Tibial artery (tissue), 4 donors: ENCODE data around the gene CD226.

Experiments used
- DNase-seq, 2 donors: peaks; one replicate each; pipeline ENCODE4 v3.0.0-alpha.2; 2019
- H3K27ac ChIP-seq, 2 donors: fragments of 200-600 bp; sonication (generic) in 1 of 2; 1 replicate in 1 of 2; 2 replicates in 1 of 2; pipeline ENCODE4 v1.5.1; 2018 to 2019; ENCODE audit warnings: mild to moderate bottlenecking in 1 of 2
- H3K27me3 ChIP-seq, 2 donors: fragments of 200-600 bp; sonication (generic) in 1 of 2; one replicate each; pipeline versions ENCODE4 v1.5.1 to v1.6.0; 2016 to 2019
- H3K36me3 ChIP-seq, 3 donors: fragments of 200-600 bp; sonication (generic) in 2 of 3; one replicate each; pipeline ENCODE4 v1.5.1; 2016 to 2019; ENCODE audit warnings: mild to moderate bottlenecking in 2 of 3
- H3K4me1 ChIP-seq, 4 donors: fragments of 200-600 bp; sonication (generic) in 2 of 4; 1 replicate in 3 of 4; 2 replicates in 1 of 4; pipeline ENCODE4 v1.5.1; 2016 to 2019
- H3K4me3 ChIP-seq, 2 donors: fragments of 200-600 bp; sonication (generic) in 1 of 2; 1 replicate in 1 of 2; 2 replicates in 1 of 2; pipeline ENCODE4 v1.5.1; 2018 to 2019; ENCODE audit warnings: mild to moderate bottlenecking in 2 of 2
- H3K9me3 ChIP-seq, 3 donors: fragments of 200-600 bp; sonication (generic) in 1 of 3; one replicate each; pipeline ENCODE4 v1.5.1; 2016 to 2019
- CTCF ChIP-seq, 2 experiments: fragments of 200-600 bp in 1 of 2; fragments of 450-650 bp in 1 of 2; IDR thresholded peaks; one replicate each; pipeline ENCODE4 v1.5.1; 2017 to 2019; ENCODE audit warnings: antibody characterized with exemption in 2 of 2, mild to moderate bottlenecking in 1 of 2, moderate library complexity in 1 of 2
- intact Hi-C: fragments of 100-400 bp; cut with DNase I; formaldehyde crosslinking; loops from one replicate; pipeline ENCODE4 v1.15.0; 2023; ENCODE audit warnings: low total_unique reads

The CD226 gene

GRCh38 chr18:69817335-69817940 is 130.2 kb downstream of the CD226 start:
- DNase-seq = no peak
- H3K4me1 ChIP-seq = no peaks in the 10 kb centered on the region
- H3K9me3 ChIP-seq = peaks cover 0 to 5% (median 0%) of the 10 kb centered on the region in 3 donors
- no peak overlapping the region for H3K27ac ChIP-seq
- no peak for TF ChIP-seq CTCF (IDR thresholded peaks at IDR 0.05)
- H3K36me3 ChIP-seq = no peaks in the 10 kb centered on the region
- intact Hi-C loops = no loop called here
- no peaks in the 10 kb centered on the region for H3K27me3 ChIP-seq
- H3K4me3 ChIP-seq = no peak overlapping the region

DNA sequence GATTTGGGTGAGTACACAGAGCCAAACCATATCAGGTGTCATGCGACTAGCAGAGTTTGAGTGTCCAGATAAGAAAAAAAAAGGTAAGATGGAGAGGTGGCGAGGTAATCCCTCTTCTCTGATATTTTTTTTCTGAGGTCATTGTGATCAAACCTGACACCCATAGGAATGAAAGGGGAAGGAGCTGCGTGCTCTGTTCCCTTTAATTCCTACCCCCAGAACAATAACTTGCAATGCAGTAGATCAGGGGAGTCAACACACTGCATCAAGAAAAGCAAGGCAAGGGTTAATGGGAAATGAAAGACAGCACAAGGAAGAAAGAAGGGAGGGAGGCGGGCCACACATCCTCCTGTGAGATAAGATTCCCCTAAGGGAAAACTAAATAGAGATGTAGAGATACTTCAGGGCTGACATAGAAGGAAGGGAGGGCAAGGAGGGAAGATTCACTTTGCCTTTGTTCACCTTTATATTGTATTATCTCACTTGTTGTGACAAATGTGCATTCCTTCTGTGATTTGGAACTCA is 132.8 kb downstream of the CD226 start:
- Histone ChIP-seq H3K27ac (no peak overlapping the region), H3K9me3 (peaks cover 0 to 1% (median 0%) of the 10 kb centered on the region in 3 donors), H3K36me3 (no peaks in the 10 kb centered on the region), H3K27me3 (no peaks in the 10 kb centered on the region), H3K4me1 (no peaks in the 10 kb centered on the region), H3K4me3 (no peak overlapping the region)
- TF ChIP-seq CTCF (IDR thresholded peaks at IDR 0.05) = no peak
- DNase-seq = no peak
- intact Hi-C loops = no loop called here

GRCh38 chr18:69813559-69813958 is 134.1 kb downstream of the CD226 start:
- no peak overlapping the region for H3K27ac ChIP-seq
- TF ChIP-seq CTCF (IDR thresholded peaks at IDR 0.05) = no peak
- H3K4me1 ChIP-seq = no peaks in the 10 kb centered on the region
- intact Hi-C loops = no loop called here
- no peaks in the 10 kb centered on the region for H3K9me3 ChIP-seq
- no peaks in the 10 kb centered on the region for H3K36me3 ChIP-seq
- no peak for DNase-seq
- no peaks in the 10 kb centered on the region for H3K27me3 ChIP-seq
- H3K4me3 ChIP-seq = no peak overlapping the region

- intact Hi-C loops = no loop called here
- no peaks in the 10 kb centered on the region for H3K36me3 ChIP-seq
- no peaks in the 10 kb centered on the region for H3K4me1 ChIP-seq
Measured at GRCh38 chr18:69808399-69808798, 139.3 kb downstream of the CD226 start.

GRCh38 chr18:69804776-69805501 is 142.7 kb downstream of the CD226 start:
- no peaks in the 10 kb centered on the region for H3K9me3 ChIP-seq
- no peak overlapping the region for H3K27ac ChIP-seq

More at GRCh38 chr18:69808399-69808798, 139.3 kb downstream of the CD226 start:
- TF ChIP-seq CTCF (IDR thresholded peaks at IDR 0.05) = no peak
- DNase-seq = no peak
- no peak overlapping the region for H3K4me3 ChIP-seq
- H3K9me3 ChIP-seq = no peaks in the 10 kb centered on the region
- no peak overlapping the region for H3K27ac ChIP-seq
- no peaks in the 10 kb centered on the region for H3K27me3 ChIP-seq

More at GRCh38 chr18:69804776-69805501, 142.7 kb downstream of the CD226 start:
- intact Hi-C loops = no loop called here
- TF ChIP-seq CTCF (IDR thresholded peaks at IDR 0.05) = no peak
- no peak overlapping the region for H3K4me3 ChIP-seq
- DNase-seq = no peak
- H3K36me3 ChIP-seq = no peaks in the 10 kb centered on the region
- no peaks in the 10 kb centered on the region for H3K27me3 ChIP-seq
- no peaks in the 10 kb centered on the region for H3K4me1 ChIP-seq
